CD4-positive, CD25-positive, alpha-beta regulatory T cell (primary cell): ENCODE results near the gene ACVRL1. TPM values are rescaled to one million over a fixed set of nuclear protein-coding genes. Genes with fewer than 3 reads are reported as not detected.

Experiments used
- ATAC-seq, 2 donors: fragments of 150-1000 bp; cut with Tn5 transposase; one replicate each; pipeline ENCODE4 v1.10.0; 2021; ENCODE audit warnings: low read depth in 2 of 2, moderate number of reproducible peaks in 2 of 2, moderate library complexity in 1 of 2
- DNase-seq, 3 donors: peaks; one replicate each; pipeline versions ENCODE4 v3.0.0 to v3.0.0-alpha.2; 2012 to 2022; ENCODE audit warnings: mixed read lengths in 1 of 3
- H3K27ac ChIP-seq: one replicate; pipeline ENCODE4 v1.7.0; 2013; ENCODE audit warnings: mild to moderate bottlenecking, low read length; ENCODE audit not compliant: insufficient read depth, poor library complexity, severe bottlenecking
- H3K27me3 ChIP-seq: one replicate; pipeline ENCODE4 v1.7.0; 2013; ENCODE audit warnings: low read length; ENCODE audit not compliant: control insufficient read depth, insufficient read depth
- H3K36me3 ChIP-seq: one replicate; pipeline ENCODE4 v1.7.0; 2013; ENCODE audit warnings: mild to moderate bottlenecking, low read length, moderate library complexity; ENCODE audit not compliant: control insufficient read depth, insufficient read depth
- H3K4me1 ChIP-seq: 2 replicates; pipeline ENCODE4 v1.7.0; 2013; ENCODE audit warnings: mild to moderate bottlenecking, low read length; ENCODE audit not compliant: insufficient read depth, control insufficient read depth, poor library complexity, severe bottlenecking
- H3K4me3 ChIP-seq: one replicate; pipeline ENCODE4 v1.7.0; 2013; ENCODE audit warnings: low read depth, mild to moderate bottlenecking, low read length, moderate library complexity
- H3K9me3 ChIP-seq, 2 experiments: 1 replicate in 1 of 2; 2 replicates in 1 of 2; pipeline ENCODE4 v1.7.0; 2013; ENCODE audit warnings: low read length in 2 of 2, mild to moderate bottlenecking in 1 of 2, moderate library complexity in 1 of 2; ENCODE audit not compliant: control insufficient read depth in 2 of 2
- H3K27ac Mint-ChIP-seq, 3 donors: one replicate each; pipeline ENCODE4 v1.8.0; 2020 to 2022; ENCODE audit warnings: mild to moderate bottlenecking in 3 of 3, mixed read lengths in 3 of 3, moderate library complexity in 2 of 3
- H3K27me3 Mint-ChIP-seq: one replicate; pipeline ENCODE4 v1.8.0; 2022; ENCODE audit warnings: mild to moderate bottlenecking, mixed read lengths
- H3K36me3 Mint-ChIP-seq: one replicate; pipeline ENCODE4 v1.8.0; 2020; ENCODE audit warnings: mixed read lengths
- H3K4me1 Mint-ChIP-seq, 4 donors: one replicate each; pipeline ENCODE4 v1.8.0; 2020 to 2022; ENCODE audit warnings: mixed read lengths in 4 of 4, mild to moderate bottlenecking in 1 of 4
- H3K4me3 Mint-ChIP-seq, 4 donors: one replicate each; pipeline ENCODE4 v1.8.0; 2020 to 2022; ENCODE audit warnings: mild to moderate bottlenecking in 4 of 4, mixed read lengths in 4 of 4, moderate library complexity in 3 of 4
- H3K9me3 Mint-ChIP-seq, 7 donors: one replicate each; pipeline ENCODE4 v1.8.0; 2020 to 2022; ENCODE audit warnings: mixed read lengths in 7 of 7, mild to moderate bottlenecking in 3 of 7, moderate library complexity in 2 of 7
- polyA plus RNA-seq, 4 donors: library from polyadenylated mRNA; unstranded; fragments of 300-500 nt; fragmentation: Illumina TruSeq; gene quantifications; one replicate each; pipeline ENCODE4 v1.2.3, GENCODE V29; 2021
- total RNA-seq: library from RNA; stranded (reverse); gene quantifications from one replicate; pipeline ENCODE4 v1.2.3, GENCODE V29; 2022

Gene ACVRL1
- total and polyA plus RNA-seq, 5 donors from 2014 or later: not detected

GRCh38 chr12:51942501-51943000, 35.2 kb downstream of the ACVRL1 start:
- peaks cover 53% of the 10 kb centered on the region for H3K27me3 Mint-ChIP-seq

GRCh38 chr12:51943346-51943745, 36.0 kb downstream of the ACVRL1 start:
- H3K27me3 Mint-ChIP-seq: peaks cover 55% of the 10 kb centered on the region
- H3K27ac ChIP-seq: no peak overlapping the region
- H3K4me3 Mint-ChIP-seq: no peak overlapping the region
- H3K4me1 Mint-ChIP-seq: peaks cover 0 to 4% (median 1%) of the 10 kb centered on the region in 4 donors
- peaks cover 10 to 12% of the 10 kb centered on the region in 2 experiments for H3K9me3 ChIP-seq
- no peaks in the 10 kb centered on the region for H3K36me3 Mint-ChIP-seq
- peaks cover 0 to 14% (median 7%) of the 10 kb centered on the region in 7 donors for H3K9me3 Mint-ChIP-seq
- H3K27ac Mint-ChIP-seq: no peak overlapping the region
- H3K36me3 ChIP-seq: no peaks in the 10 kb centered on the region
- H3K4me3 ChIP-seq: no peak overlapping the region
- ATAC-seq (no peak), DNase-seq (no peak)
- H3K4me1 ChIP-seq: no peaks in the 10 kb centered on the region
- H3K27me3 ChIP-seq: peaks cover 14% of the 10 kb centered on the region

More at GRCh38 chr12:51942501-51943000, 35.2 kb downstream of the ACVRL1 start:
- ATAC-seq: no peak
- no peak overlapping the region for H3K4me3 Mint-ChIP-seq
- no peaks in the 10 kb centered on the region for H3K36me3 Mint-ChIP-seq
- Histone ChIP-seq H3K36me3 (no peaks in the 10 kb centered on the region), H3K4me3 (no peak overlapping the region), H3K27ac (no peak overlapping the region), H3K9me3 (peaks cover 10 to 12% of the 10 kb centered on the region in 2 experiments), H3K27me3 (peaks cover 8% of the 10 kb centered on the region), H3K4me1 (no peaks in the 10 kb centered on the region)
- peaks cover 0 to 4% (median 1%) of the 10 kb centered on the region in 4 donors for H3K4me1 Mint-ChIP-seq
- no peak for DNase-seq
- no peak overlapping the region for H3K27ac Mint-ChIP-seq
- peaks cover 0 to 14% (median 7%) of the 10 kb centered on the region in 7 donors for H3K9me3 Mint-ChIP-seq

GRCh38 chr12:51944608-51945233, 37.4 kb downstream of the ACVRL1 start:
- H3K4me3 ChIP-seq: no peak overlapping the region
- DNase-seq (no peak), ATAC-seq (no peak)
- H3K27me3 ChIP-seq: peaks cover 18% of the 10 kb centered on the region
- Mint-ChIP-seq H3K36me3 (no peaks in the 10 kb centered on the region), H3K4me1 (peaks cover 0 to 4% (median 2%) of the 10 kb centered on the region in 4 donors), H3K4me3 (no peak overlapping the region), H3K27ac (no peak overlapping the region), H3K9me3 (peaks cover 0 to 14% (median 7%) of the 10 kb centered on the region in 7 donors), H3K27me3 (peaks cover 55% of the 10 kb centered on the region)
- H3K27ac ChIP-seq: no peak overlapping the region
- peaks cover 10 to 12% of the 10 kb centered on the region in 2 experiments for H3K9me3 ChIP-seq
- H3K36me3 ChIP-seq: no peaks in the 10 kb centered on the region
- H3K4me1 ChIP-seq: no peaks in the 10 kb centered on the region

- Histone ChIP-seq H3K36me3 (no peaks in the 10 kb centered on the region), H3K9me3 (peaks cover 10 to 12% of the 10 kb centered on the region in 2 experiments), H3K27me3 (peaks cover 21% of the 10 kb centered on the region), H3K4me1 (peaks cover 12% of the 10 kb centered on the region), H3K4me3 (no peak overlapping the region), H3K27ac (no peak overlapping the region)
- peaks cover 4 to 8% (median 6%) of the 10 kb centered on the region in 4 donors for H3K4me1 Mint-ChIP-seq
- DNase-seq (no peak), ATAC-seq (no peak)
- no peak overlapping the region for H3K4me3 Mint-ChIP-seq
- H3K27me3 Mint-ChIP-seq: peaks cover 58% of the 10 kb centered on the region
- no peaks in the 10 kb centered on the region for H3K36me3 Mint-ChIP-seq
- no peak overlapping the region for H3K27ac Mint-ChIP-seq
- H3K9me3 Mint-ChIP-seq: peaks cover 0 to 13% (median 7%) of the 10 kb centered on the region in 7 donors
Observed at GRCh38 chr12:51947246-51947996, 40.1 kb downstream of the ACVRL1 start.

- Histone ChIP-seq H3K27me3 (peaks cover 18% of the 10 kb centered on the region), H3K4me1 (peaks cover 17% of the 10 kb centered on the region), H3K9me3 (peaks cover 10 to 12% of the 10 kb centered on the region in 2 experiments), H3K36me3 (no peaks in the 10 kb centered on the region), H3K27ac (no peak overlapping the region), H3K4me3 (no peak overlapping the region)
- ATAC-seq (no peak), DNase-seq (no peak)
- H3K27ac Mint-ChIP-seq: no peak overlapping the region
- no peak overlapping the region for H3K4me3 Mint-ChIP-seq
- no peaks in the 10 kb centered on the region for H3K36me3 Mint-ChIP-seq
- peaks cover 7 to 15% (median 8%) of the 10 kb centered on the region in 4 donors for H3K4me1 Mint-ChIP-seq
- H3K27me3 Mint-ChIP-seq: peaks cover 51% of the 10 kb centered on the region
- H3K9me3 Mint-ChIP-seq: peaks cover 0 to 13% (median 7%) of the 10 kb centered on the region in 7 donors
Observed at GRCh38 chr12:51948066-51948465, 40.8 kb downstream of the ACVRL1 start.

GRCh38 chr12:51949342-51950030, 42.2 kb downstream of the ACVRL1 start:
- Mint-ChIP-seq H3K4me3 (peak overlapping the region in 2 of 4 donors; percentile 56 to 72), H3K27ac (no peak overlapping the region), H3K4me1 (peaks cover 13 to 28% (median 17%) of the 10 kb centered on the region in 4 donors), H3K36me3 (no peaks in the 10 kb centered on the region), H3K9me3 (peaks cover 0 to 9% (median 6%) of the 10 kb centered on the region in 7 donors), H3K27me3 (peaks cover 38% of the 10 kb centered on the region)
- peaks cover 16% of the 10 kb centered on the region for H3K27me3 ChIP-seq
- H3K9me3 ChIP-seq: peaks cover 6 to 9% of the 10 kb centered on the region in 2 experiments
- H3K4me1 ChIP-seq: peaks cover 17% of the 10 kb centered on the region
- H3K4me3 ChIP-seq: no peak overlapping the region
- DNase-seq (no peak), ATAC-seq (no peak)
- no peak overlapping the region for H3K27ac ChIP-seq
- no peaks in the 10 kb centered on the region for H3K36me3 ChIP-seq

GRCh38 chr12:51950682-51951198, 43.4 kb downstream of the ACVRL1 start:
- Mint-ChIP-seq H3K27ac (peak overlapping the region in 2 of 3 donors; percentile 64 to 98), H3K27me3 (peaks cover 33% of the 10 kb centered on the region), H3K9me3 (peaks cover 0 to 4% (median 0%) of the 10 kb centered on the region in 7 donors), H3K4me1 (peaks cover 13 to 37% (median 20%) of the 10 kb centered on the region in 4 donors), H3K36me3 (no peaks in the 10 kb centered on the region), H3K4me3 (peak overlapping the region; percentile 95 to 99 (median 97))
- Histone ChIP-seq H3K4me3 (peak overlapping the region; percentile 63), H3K27ac (no peak overlapping the region), H3K27me3 (peaks cover 14% of the 10 kb centered on the region), H3K9me3 (no peaks in the 10 kb centered on the region), H3K36me3 (no peaks in the 10 kb centered on the region), H3K4me1 (peaks cover 17% of the 10 kb centered on the region)
- ATAC-seq (peak; percentile 10 to 11), DNase-seq (no peak)
